Coronary artery (tissue), 2 donors: Measurements from ENCODE around the gene MMP28.
A peak's percentile ranks its signal among the peaks of the same experiment; 100 is the strongest.

Source experiments
- DNase-seq: peaks from one replicate; pipeline ENCODE4 v3.0.0-alpha.2; 2017; ENCODE audit warnings: low spot score
- H3K27ac ChIP-seq, 2 donors: fragments of 200-600 bp; sonication (generic); one replicate each; pipeline ENCODE4 v1.5.1; 2016 to 2019
- H3K4me3 ChIP-seq: fragments of 200-600 bp; sonication (generic); 2 replicates; pipeline ENCODE4 v1.5.1; 2016; ENCODE audit warnings: mild to moderate bottlenecking, moderate library complexity
- TF ChIP-seq, protein P1 (sequence below): fragments of 200-600 bp; sonication (generic); IDR thresholded peaks from one replicate; pipeline ENCODE4 v1.5.1; 2019; ENCODE audit warnings: antibody characterized with exemption

MMP28 gene

DNA sequence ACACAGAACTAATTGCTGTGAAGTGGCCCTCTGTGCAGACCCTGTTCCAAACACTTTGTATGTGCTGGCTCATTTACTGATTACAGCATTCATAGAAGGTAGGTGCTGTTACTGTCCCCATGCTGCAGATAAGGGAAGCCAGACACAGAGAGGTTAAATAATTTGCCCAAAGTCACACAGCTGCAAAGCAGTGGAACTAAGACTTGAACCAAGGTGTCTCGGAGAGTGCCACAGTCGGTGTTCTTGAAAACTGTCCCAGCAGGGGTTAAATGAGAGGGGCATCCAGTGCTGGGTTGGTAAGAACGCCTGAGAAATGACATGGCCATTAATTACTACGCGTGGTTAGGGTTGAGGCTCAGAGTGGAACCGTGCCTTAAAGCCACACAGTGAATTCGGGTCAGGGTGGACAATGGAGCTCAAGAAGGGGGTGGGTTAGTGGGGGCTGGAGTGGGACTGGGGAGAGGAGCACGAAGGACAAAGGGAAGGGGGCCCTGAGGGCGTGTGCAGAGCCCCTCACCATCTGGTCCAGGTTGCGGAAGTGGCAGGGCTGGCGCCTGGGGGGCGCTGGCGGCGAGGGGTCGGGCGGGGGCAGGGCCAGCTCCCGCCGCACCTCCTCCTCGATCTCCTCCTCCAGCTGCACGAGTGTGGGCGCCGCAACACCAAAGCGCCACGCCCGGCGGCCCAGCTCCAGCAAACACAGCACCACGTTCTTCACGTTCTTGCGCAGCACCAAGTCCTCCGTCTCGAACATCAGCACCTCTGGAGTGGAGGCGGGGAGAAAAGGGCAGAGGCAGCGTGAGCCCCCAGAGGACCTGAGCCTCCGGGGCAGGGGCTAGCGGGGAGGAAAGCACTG, 45.7 kb downstream of the MMP28 start:
- TF ChIP-seq, protein P1, sequence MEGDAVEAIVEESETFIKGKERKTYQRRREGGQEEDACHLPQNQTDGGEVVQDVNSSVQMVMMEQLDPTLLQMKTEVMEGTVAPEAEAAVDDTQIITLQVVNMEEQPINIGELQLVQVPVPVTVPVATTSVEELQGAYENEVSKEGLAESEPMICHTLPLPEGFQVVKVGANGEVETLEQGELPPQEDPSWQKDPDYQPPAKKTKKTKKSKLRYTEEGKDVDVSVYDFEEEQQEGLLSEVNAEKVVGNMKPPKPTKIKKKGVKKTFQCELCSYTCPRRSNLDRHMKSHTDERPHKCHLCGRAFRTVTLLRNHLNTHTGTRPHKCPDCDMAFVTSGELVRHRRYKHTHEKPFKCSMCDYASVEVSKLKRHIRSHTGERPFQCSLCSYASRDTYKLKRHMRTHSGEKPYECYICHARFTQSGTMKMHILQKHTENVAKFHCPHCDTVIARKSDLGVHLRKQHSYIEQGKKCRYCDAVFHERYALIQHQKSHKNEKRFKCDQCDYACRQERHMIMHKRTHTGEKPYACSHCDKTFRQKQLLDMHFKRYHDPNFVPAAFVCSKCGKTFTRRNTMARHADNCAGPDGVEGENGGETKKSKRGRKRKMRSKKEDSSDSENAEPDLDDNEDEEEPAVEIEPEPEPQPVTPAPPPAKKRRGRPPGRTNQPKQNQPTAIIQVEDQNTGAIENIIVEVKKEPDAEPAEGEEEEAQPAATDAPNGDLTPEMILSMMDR, result no peak
- Histone ChIP-seq H3K27ac (no peak overlapping the region), H3K4me3 (peak overlapping the region; percentile 13)
- DNase-seq, result no peak

- TF ChIP-seq, protein P1, result no peak
- Histone ChIP-seq H3K27ac (no peak overlapping the region), H3K4me3 (no peak overlapping the region)
- DNase-seq, result no peak
Measured at GRCh38 chr17:35748979-35749378, 46.5 kb downstream of the MMP28 start.

- no peak for DNase-seq
- H3K27ac ChIP-seq, result no peak overlapping the region
Measured at GRCh38 chr17:35748341-35748841, 47.0 kb downstream of the MMP28 start.

GRCh38 chr17:35747540-35748017, 47.9 kb downstream of the MMP28 start:
- DNase-seq, result no peak
- TF ChIP-seq, protein P1, result peak; percentile 84
- H3K4me3 ChIP-seq, result no peak overlapping the region
- H3K27ac ChIP-seq, result no peak overlapping the region

More at GRCh38 chr17:35748341-35748841, 47.0 kb downstream of the MMP28 start:
- TF ChIP-seq, protein P1, result no peak
- no peak overlapping the region for H3K4me3 ChIP-seq

DNA sequence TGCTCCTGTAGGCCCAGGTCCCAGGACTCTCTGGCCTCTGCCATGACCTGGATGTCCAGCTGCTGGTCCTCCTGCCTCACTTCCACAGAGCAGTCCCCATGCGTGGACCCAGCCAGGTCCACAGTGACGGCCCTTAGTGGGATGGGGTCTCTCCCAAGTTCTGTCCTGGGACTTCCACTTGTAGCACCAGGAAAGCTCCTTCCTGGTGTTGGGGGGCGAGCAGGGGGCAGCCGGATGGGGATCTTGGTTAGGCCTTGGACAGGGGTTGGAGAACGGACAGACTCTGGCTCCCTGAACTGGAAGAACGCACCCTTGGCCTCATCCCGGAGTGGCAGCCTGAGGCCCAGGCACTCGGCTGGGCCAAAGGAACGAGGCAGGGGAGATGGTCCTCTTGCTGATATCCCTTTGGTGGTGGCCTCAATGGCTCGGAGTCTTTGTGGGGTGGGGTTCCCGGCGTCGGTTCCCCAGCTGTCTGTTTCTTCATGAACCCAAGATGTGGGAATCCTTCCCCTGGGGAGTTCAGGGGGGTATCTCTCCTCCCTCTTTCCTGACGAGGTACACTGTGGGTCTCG, 49.6 kb downstream of the MMP28 start:
- TF ChIP-seq, protein P1, result no peak
- no peak overlapping the region for H3K4me3 ChIP-seq
- DNase-seq, result no peak
- H3K27ac ChIP-seq, result no peak overlapping the region

GRCh38 chr17:35745246-35745645, 50.2 kb downstream of the MMP28 start:
- TF ChIP-seq, protein P1, result no peak
- Histone ChIP-seq H3K4me3 (no peak overlapping the region), H3K27ac (no peak overlapping the region)
- no peak for DNase-seq
